Mucosa of descending colon (tissue), 3 donors: Measurements from ENCODE around the gene JMJD4. TPM values are rescaled to one million over a fixed set of nuclear protein-coding genes. Genes with fewer than 3 reads are reported as not detected.
"Not testable (repeated sequence)": the region's sequence is repeated elsewhere in the genome, so short reads cannot be mapped to it uniquely, and the experiment has no call there.

Source experiments
- ATAC-seq: fragments of 200-7000 bp; cut with Tn5 transposase; one replicate; pipeline ENCODE4 v1.9.1; 2020; ENCODE audit warnings: mild to moderate bottlenecking, moderate library complexity
- DNase-seq, 3 donors: peaks; one replicate each; pipeline ENCODE4 v3.0.0-alpha.2; 2020
- H3K36me3 ChIP-seq: fragments of 200-600 bp; one replicate; pipeline ENCODE4 v1.8.0; 2021; ENCODE audit warnings: low read depth, mild to moderate bottlenecking
- H3K4me1 ChIP-seq: fragments of 200-600 bp; one replicate; pipeline ENCODE4 v1.8.0; 2021; ENCODE audit warnings: low read depth, mild to moderate bottlenecking
- H3K4me3 ChIP-seq: fragments of 200-600 bp; one replicate; pipeline ENCODE4 v1.8.0; 2021; ENCODE audit warnings: mild to moderate bottlenecking
- H3K9me3 ChIP-seq: fragments of 200-600 bp; one replicate; pipeline ENCODE4 v1.8.0; 2021; ENCODE audit warnings: mild to moderate bottlenecking
- CTCF ChIP-seq: fragments of 200-600 bp; IDR thresholded peaks from one replicate; pipeline ENCODE4 v1.8.0; 2022; ENCODE audit warnings: antibody characterized with exemption, mild to moderate bottlenecking
- intact Hi-C, 2 donors: fragments of 100-400 bp; cut with DNase I in 1 of 2; cut with micrococcal nuclease in 1 of 2; formaldehyde crosslinking; loops; one replicate each; pipeline versions ENCODE4 v1.11.0 to v1.11.1; 2022; cut with DNase I, micrococcal nuclease
- total RNA-seq, 3 donors: library from RNA; stranded (reverse); fragmentation: NEBNext Ultra II Directional in 2 of 3; extraction: Animal tissue kit (Norgen Biotek cat#: 25700) in 2 of 3; gene quantifications; one replicate each; pipeline versions ENCODE4 v1.2.1 to v1.2.4, GENCODE V29; 2021 to 2023
- donor health status: DM: no; HTN: no; CAD: no; lungs with moderate emphysema.
- donor health status: DM: no; HTN: no; CAD: no.
- donor health status: DM: no; HTN: yes; CAD: no.

The JMJD4 gene
- total RNA-seq, 3 donors from 2014 or later: 12.3 to 18.1 (median 13.8) TPM

GRCh38 chr1:227723474-227723873, 11.6 kb downstream of the JMJD4 start:
- intact Hi-C loops: no loop called here
- DNase-seq (no peak), ATAC-seq (no peak)
- Histone ChIP-seq H3K4me1 (peaks cover 7% of the 10 kb centered on the region), H3K9me3 (peaks cover 40% of the 10 kb centered on the region), H3K4me3 (no peak overlapping the region), H3K36me3 (no peaks in the 10 kb centered on the region)
- TF ChIP-seq CTCF: no peak

- TF ChIP-seq CTCF: no peak
- Histone ChIP-seq H3K36me3 (no peaks in the 10 kb centered on the region), H3K9me3 (peaks cover 66% of the 10 kb centered on the region), H3K4me3 (no peak overlapping the region), H3K4me1 (no peaks in the 10 kb centered on the region)
- intact Hi-C loops: no loop called here
- no peak for DNase-seq
- no peak for ATAC-seq
These were observed 16.2 kb downstream of the JMJD4 start for GRCh38 chr1:227718932-227719331.

- no peak for TF ChIP-seq CTCF
- Histone ChIP-seq H3K36me3 (no peaks in the 10 kb centered on the region), H3K4me1 (no peaks in the 10 kb centered on the region), H3K9me3 (peaks cover 21% of the 10 kb centered on the region), H3K4me3 (no peak overlapping the region)
- DNase-seq: no peak
- intact Hi-C loops: no loop called here
- ATAC-seq: no peak
These were observed 22.5 kb downstream of the JMJD4 start for GRCh38 chr1:227712648-227713047.

GRCh38 chr1:227710474-227710873, 24.6 kb downstream of the JMJD4 start:
- ATAC-seq, H3K4me3 ChIP-seq, intact Hi-C loops, H3K9me3 ChIP-seq, H3K4me1 ChIP-seq, H3K36me3 ChIP-seq, DNase-seq: not testable (repeated sequence)

- peaks cover 6% of the 10 kb centered on the region for H3K9me3 ChIP-seq
- DNase-seq: no peak
- ATAC-seq: no peak
- H3K36me3 ChIP-seq: no peaks in the 10 kb centered on the region
- no peak overlapping the region for H3K4me3 ChIP-seq
- TF ChIP-seq CTCF: no peak
- intact Hi-C loops: no loop called here
- H3K4me1 ChIP-seq: no peaks in the 10 kb centered on the region
These were observed 25.7 kb downstream of the JMJD4 start for GRCh38 chr1:227709451-227709850.

- no peak for TF ChIP-seq CTCF
- DNase-seq: no peak
- ATAC-seq: no peak
- Histone ChIP-seq H3K4me3 (no peak overlapping the region), H3K36me3 (no peaks in the 10 kb centered on the region), H3K9me3 (peaks cover 20% of the 10 kb centered on the region), H3K4me1 (no peaks in the 10 kb centered on the region)
- intact Hi-C loops: no loop called here
These were observed 27.3 kb downstream of the JMJD4 start for GRCh38 chr1:227707846-227708245.

GRCh38 chr1:227701631-227702030, 33.5 kb downstream of the JMJD4 start:
- intact Hi-C loops: not testable (repeated sequence)

More at GRCh38 chr1:227701631-227702030, 33.5 kb downstream of the JMJD4 start:
- H3K4me3 ChIP-seq, ATAC-seq, H3K4me1 ChIP-seq, DNase-seq, H3K36me3 ChIP-seq: not testable (repeated sequence)
- H3K9me3 ChIP-seq: peaks cover 58% of the 10 kb centered on the region
